ENCODE measurements around the gene ALAD. TPM values are rescaled to one million over a fixed set of nuclear protein-coding genes. Genes with fewer than 3 reads are reported as not detected.

The ALAD gene
- total and polyA plus RNA-seq, 2 of the 8 experiments (the other 6 are each of a cell fraction or from before 2014, with no cell fraction given): 8.2 to 15.3 TPM

- Histone ChIP-seq H3K4ac (replicated peaks; ENCODE audit: insufficient read length, low read depth, low read length) (no peak overlapping the region), H3K23ac (ENCODE audit: insufficient read length) (no peak overlapping the region), H3K4me2 (ENCODE audit: insufficient read depth in 1 of 2, low read depth in 2 of 2, low read length in 2 of 2) (no peak overlapping the region), H3K27ac (ENCODE audit: low read depth, low read length) (no peak overlapping the region), H2BK15ac (ENCODE audit: low read length) (no peak overlapping the region), H2BK5ac (ENCODE audit: low read depth, low read length) (no peak overlapping the region), H4K20me1 (replicated peaks in 1 of 2; ENCODE audit: control insufficient read depth in 1 of 2, insufficient read depth in 2 of 2, low read length in 2 of 2) (no peaks in the 10 kb centered on the region), H3K36me3 (ENCODE audit: control insufficient read depth in 2 of 4, insufficient read depth in 4 of 4, low read length in 3 of 4) (no peaks in the 10 kb centered on the region), H3K79me2 (ENCODE audit: control insufficient read depth in 1 of 2, insufficient read depth in 2 of 2, low read length in 2 of 2) (no peaks in the 10 kb centered on the region), H3K18ac (ENCODE audit: extremely low read depth, low read length) (no peak overlapping the region), H3K4me1 (replicated peaks in 1 of 4; ENCODE audit: control insufficient read depth in 3 of 4, insufficient read depth in 4 of 4, low read length in 3 of 4) (peaks cover 0 to 3% (median 1%) of the 10 kb centered on the region in 4 experiments; a peak in 1 of 7 replicates), H2AK5ac (ENCODE audit: low read depth, low read length) (no peak overlapping the region), H3K4me3 (ENCODE audit: extremely low read depth in 1 of 4, insufficient read depth in 2 of 4, low read depth in 3 of 4, low read length in 4 of 4) (no peak overlapping the region), H2BK120ac (replicated peaks; ENCODE audit: low read depth, low read length) (no peak overlapping the region), H2BK20ac (ENCODE audit: low read length) (no peak overlapping the region), H3K14ac (ENCODE audit: insufficient read length) (no peak overlapping the region), H4K8ac (ENCODE audit: extremely low read depth, insufficient read depth, low read length) (no peak overlapping the region), H3K27me3 (replicated peaks in 1 of 4; ENCODE audit: control insufficient read depth in 3 of 4, extremely low read depth in 1 of 4, insufficient read depth in 3 of 4, low read length in 3 of 4) (no peaks in the 10 kb centered on the region), H3K79me1 (ENCODE audit: low read depth, low read length) (no peaks in the 10 kb centered on the region), H2AFZ (ENCODE audit: low read length) (no peak overlapping the region), H3K9ac (replicated peaks in 1 of 4; ENCODE audit: extremely low read depth in 1 of 4, low read depth in 3 of 4, low read length in 3 of 4) (no peak overlapping the region), H3K23me2 (ENCODE audit: low read depth, low read length) (no peaks in the 10 kb centered on the region), H2BK12ac (ENCODE audit: low read depth, low read length) (no peak overlapping the region), H4K5ac (ENCODE audit: insufficient read length, low read depth, low read length) (no peak overlapping the region), H3K9me3 (ENCODE audit: insufficient read depth in 2 of 2, low read depth in 1 of 2, low read length in 1 of 2) (no peaks in the 10 kb centered on the region), H3K56ac (replicated peaks; ENCODE audit: insufficient read length, low read depth, low read length) (no peak overlapping the region), H4K91ac (replicated peaks; ENCODE audit: insufficient read length, low read length) (no peak overlapping the region)
- no peak for FAIRE-seq
- WGBS, 2 experiments (ENCODE audit: extremely low coverage in 1 of 2, insufficient coverage in 1 of 2, insufficient read length in 1 of 2, insufficient replicate concordance in 2 of 2, low coverage in 1 of 2, low lambda C conversion rate in 2 of 2, missing lambda C conversion rate in 1 of 2): 75% methylated on average over 3 of the region's 3 CpGs; no CpG with 5 or more reads in 1 of the 2 experiments
- DNase-seq (ENCODE audit: low read depth in 1 of 2, low spot score in 2 of 2): no peak
- POLR2A ChIA-PET (ENCODE audit: partially characterized antibody): interaction anchor here (0.8 kb wide), 1 partner anchor 12 kb away, joined by 3 read pairs; no protein-coding TSS in a partner anchor
- CTCF ChIA-PET (ENCODE audit: partially characterized antibody): interaction anchor here (0.6 to 1.2 kb wide), 2 partner anchors 11 to 27 kb away, joined by 3 to 4 read pairs; no protein-coding TSS in a partner anchor
- no peak for TF ChIP-seq BACH1 (IDR thresholded peaks at IDR 0.05; ENCODE audit: low read length)
- no peak for TF ChIP-seq CBX5 (IDR thresholded peaks at IDR 0.05; ENCODE audit: low read depth, low read length)
- TF ChIP-seq TAF7 (optimal IDR thresholded peaks at IDR 0.05; ENCODE audit: borderline replicate concordance, low read depth, low read length): no peak
- TF ChIP-seq SIRT6 (IDR thresholded peaks at IDR 0.05; ENCODE audit: low read length): no peak
Measured at GRCh38 chr9:113416149-113416721, 15.2 kb upstream of the ALAD start.

All from H1 (cell line).